HG03045 (cell line): Measurements from ENCODE around the gene SORCS2.
"Not testable (repeated sequence)": the region's sequence is repeated elsewhere in the genome, so short reads cannot be mapped to it uniquely, and the experiment has no call there.

Experiments used
- ATAC-seq: cut with Tn5 transposase; IDR thresholded peaks from one replicate; pipeline ENCODE4 v1.9.1; 2021; ENCODE audit warnings: mild to moderate bottlenecking, moderate library complexity; ENCODE audit not compliant: unreplicated experiment

SORCS2 gene

DNA sequence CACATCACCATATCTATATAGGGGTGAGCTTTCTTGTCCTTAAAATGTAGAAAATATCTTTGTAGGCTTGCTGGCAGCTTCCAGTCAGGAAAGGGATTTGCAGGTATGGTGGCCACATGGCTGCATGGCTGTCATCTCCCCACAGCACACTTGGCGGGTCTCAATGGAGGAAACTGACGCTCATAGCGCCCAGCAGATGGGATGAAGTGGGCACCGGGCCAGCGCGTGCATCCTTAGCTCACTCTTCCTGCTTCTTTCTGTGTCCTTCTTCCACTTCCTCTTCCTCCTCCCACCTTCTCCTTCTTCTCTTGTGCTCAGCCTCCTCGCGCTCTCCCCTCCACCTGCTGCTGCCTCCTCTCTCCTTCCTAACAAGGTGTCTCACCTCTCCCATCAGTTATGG lies 398.6 kb downstream of the SORCS2 start:
- ATAC-seq: no peak

- ATAC-seq: no peak
Observed at GRCh38 chr4:7591409-7592053, 399.2 kb downstream of the SORCS2 start.

DNA sequence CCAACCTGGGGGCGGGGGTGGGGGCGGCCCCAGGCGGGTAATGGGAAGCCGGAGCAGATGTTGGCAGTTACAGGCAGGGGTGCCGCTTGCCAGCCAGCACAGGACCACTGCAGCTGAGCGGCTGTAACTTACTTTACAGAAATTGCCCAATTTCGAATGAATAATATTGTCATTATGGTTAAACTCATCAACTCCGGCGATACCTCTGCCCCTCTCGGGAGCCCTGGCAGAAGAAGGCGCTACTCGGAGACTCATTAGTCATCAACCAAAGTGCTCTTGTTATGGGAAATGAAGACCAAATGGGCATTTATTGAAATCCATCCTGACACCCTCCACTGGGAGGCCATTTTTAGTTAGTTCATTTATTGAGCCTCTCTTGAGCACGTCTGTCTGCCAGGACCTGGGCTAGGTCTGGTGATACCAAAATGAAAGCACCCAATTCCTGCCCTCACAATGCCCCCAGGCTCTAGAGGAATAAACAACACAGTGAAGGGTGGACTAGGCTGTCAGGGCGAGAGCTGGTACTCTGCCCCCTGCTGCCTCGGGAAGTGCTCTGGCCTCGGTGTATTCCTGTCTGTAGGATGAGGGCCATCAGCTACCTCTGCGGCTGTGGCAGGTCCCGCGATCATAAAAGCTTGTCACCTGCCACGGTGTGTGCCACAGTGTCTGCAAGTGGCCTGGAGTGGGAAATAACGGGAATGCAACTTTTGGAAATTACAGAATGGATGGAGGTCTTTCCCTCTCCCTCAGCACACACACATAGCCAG lies 401.5 kb downstream of the SORCS2 start:
- ATAC-seq: no peak

DNA sequence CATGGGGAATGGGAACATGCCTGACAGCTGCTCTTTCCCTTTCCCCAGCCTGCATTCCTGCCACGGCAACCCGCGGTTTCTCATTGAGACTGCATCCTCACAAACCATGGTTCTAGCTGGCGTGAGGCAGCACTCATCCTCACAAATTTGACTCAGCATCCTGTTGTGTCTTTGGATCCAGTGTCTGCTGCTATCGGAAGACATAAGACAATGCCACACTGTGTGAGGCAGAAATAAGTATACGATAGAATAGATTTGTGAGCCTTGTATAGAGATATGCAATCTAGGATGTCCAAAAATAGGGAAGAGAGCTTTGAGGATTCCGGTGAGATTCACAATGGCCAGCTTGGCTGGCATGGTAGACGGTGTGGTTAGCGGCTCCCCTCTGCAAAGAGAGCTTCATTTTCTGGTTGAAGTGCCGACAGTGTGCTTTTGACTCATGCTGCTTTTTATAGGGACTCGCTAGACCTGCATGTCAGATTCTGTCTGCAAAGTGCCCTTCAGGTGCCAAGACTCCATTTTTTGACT lies 403.7 kb downstream of the SORCS2 start:
- ATAC-seq: no peak

DNA sequence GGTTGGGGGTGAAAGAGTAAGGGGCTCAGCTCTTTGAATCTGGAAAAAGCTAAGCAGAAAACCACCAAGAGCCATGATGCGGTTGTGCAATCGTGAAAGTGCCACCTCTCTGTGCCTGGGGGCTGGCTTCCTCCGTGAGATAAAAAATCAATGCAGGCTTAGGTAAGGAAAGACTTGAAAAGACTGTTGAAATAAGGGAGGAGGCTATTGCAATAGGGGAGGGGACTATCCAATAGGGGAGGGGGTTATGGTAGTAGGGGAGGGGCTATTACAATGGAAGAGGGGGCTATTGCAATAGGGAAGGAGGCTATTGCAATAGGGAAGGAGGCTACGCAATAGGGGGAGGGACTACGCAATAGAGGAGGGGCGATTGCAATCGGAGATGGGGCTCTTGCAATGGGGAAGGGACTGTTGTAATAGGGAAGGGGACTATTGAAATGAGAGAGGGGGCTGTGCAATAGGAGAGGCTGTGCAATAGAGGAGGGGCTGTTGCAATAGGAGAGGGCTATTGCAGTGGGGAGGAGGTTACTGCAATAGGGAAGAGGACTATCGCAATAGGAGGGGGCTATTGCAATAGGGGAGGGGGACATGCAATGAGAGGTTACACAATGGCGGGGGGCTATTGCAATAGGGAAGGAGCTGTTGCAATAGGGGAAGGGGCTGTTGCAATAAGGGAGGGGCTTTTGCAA lies 404.7 kb downstream of the SORCS2 start:
- ATAC-seq: no peak

DNA sequence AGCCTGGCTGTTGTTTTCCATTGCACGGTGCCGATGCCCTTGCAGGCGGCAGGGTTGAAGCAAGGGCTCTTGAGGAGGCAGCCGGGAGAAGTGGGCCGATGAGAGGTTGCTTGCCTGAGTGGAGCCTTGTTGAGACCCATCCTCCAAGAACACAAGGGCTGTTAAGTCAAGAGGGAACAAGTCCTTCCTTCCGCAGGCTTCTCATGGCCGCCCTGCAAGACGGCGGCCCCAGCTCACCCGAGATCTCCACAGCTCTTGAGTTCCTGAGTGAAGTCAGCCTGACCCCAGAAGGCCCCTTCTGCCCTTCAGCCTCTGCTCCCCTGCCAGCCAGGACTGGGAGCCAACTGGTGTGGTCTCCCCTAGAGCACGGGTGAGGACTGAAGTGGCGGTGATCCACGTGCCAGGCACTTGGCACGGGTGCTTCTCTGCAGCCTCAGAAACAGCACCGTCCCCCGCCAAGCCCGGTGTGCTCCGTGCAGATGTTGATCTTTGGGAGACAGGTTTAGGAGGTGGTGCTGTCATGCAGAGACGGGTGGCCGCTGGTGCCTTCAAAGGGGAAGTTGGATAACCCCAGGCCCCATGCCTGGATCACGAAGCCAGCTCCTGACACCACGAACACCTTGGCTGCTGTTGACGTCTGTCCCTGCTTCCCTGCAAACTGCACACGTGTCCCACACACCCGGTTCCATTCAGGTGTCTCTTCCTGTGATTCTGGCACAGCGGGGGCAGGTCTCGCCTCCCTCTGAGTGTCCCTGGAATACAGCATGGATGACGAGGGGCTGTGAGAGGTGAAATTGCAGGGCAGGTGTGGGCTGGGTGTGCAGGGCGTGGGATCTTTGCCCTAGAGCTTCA lies 406.8 kb downstream of the SORCS2 start:
- ATAC-seq: no peak

GRCh38 chr4:7600247-7600646 lies 407.9 kb downstream of the SORCS2 start:
- no peak for ATAC-seq

DNA sequence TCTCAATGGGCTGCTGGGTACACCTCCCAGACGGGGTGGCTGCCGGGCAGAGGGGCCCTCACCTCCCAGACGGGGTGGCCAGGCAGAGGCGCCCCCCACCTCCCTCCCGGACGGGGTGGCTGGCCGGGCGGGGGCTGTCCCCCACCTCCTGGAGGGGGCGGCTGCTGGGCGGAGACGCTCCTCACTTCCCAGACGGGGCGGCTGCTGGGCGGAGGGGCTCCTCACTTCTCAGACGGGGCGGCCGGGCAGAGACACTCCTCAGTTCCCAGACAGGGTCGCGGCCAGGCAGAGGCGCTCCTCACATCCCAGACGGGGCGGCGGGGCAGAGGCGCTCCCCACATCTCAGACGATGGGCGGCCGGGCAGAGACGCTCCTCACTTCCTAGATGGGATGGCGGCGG lies 409.8 kb downstream of the SORCS2 start:
- not testable (repeated sequence) for ATAC-seq

DNA sequence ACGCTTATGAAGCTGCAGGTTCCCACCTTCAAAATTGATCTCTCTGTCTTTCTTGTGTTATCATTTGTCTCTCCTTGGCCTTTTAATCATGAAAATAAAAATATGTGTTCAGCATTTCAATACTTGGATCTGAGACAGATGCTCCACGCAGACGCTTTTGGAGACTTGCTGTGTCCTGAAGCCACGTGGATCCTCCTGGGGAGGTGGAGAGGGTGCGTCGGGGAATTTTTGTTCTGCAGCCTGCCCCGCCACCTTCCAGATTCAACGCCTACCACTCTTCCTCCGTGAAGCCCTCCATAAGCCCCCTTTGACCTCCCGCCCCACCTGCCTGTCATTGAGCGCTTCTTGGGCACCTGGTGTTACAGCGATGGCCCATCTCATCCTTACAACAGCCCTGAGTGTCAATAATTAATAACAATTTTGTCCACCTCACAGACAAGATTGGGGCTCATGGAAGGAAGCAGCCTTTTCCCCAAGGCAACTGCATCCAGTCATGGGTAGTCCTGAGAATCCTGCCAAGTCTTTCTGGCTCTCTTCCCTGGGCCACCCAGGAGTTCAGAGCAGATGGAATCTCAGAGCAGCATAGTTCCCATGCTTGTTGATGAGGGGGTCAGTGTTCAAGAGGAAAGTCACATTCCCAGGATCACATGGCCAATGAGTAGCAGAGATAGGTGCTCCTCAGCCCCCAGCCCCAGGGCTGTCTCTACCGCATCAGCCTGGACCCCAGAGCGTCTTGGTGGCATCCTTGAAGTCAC lies 415.0 kb downstream of the SORCS2 start:
- no peak for ATAC-seq

GRCh38 chr4:7608046-7608445 lies 415.7 kb downstream of the SORCS2 start:
- ATAC-seq: no peak

DNA sequence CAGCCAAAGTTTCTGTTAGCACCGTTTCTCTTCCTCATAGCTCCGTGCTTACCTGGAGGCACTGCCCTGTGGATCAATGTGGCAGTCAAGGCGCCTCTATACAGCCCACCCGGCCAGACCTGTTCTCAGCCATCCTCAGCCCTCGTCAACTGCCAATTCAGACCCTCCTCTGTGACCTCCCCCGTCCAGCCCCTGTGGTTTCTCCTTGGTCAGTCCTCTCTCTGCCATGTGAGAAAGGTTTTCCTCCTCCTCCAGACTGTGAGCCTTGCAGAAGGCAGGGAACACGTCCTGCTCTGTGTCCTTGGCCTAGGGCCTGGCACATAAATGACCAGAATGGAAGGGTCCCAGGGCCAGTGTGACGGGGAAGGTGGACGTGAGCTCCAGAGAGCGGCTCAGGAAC lies 417.0 kb downstream of the SORCS2 start:
- ATAC-seq: no peak

- ATAC-seq: no peak
Observed at GRCh38 chr4:7610022-7610670, 417.8 kb downstream of the SORCS2 start.

DNA sequence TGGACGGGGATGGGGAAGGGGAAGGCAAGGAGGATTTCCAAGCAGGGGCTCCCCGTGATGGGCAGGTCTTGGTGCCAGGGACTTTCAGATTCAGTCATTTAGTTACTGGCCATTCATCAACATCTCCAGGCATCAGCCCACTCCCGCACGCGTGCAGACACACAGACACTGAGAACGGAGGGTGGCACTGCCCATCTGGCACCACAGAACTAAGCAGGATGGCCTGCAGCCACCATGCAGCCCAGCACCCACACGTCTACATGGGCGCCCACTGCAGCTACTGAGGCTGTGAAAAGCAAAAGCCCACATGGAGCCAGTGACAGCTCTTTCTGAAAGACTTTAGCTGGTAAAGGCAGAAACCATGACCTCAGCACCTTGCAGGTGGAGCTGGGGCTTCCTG lies 418.5 kb downstream of the SORCS2 start:
- no peak for ATAC-seq

DNA sequence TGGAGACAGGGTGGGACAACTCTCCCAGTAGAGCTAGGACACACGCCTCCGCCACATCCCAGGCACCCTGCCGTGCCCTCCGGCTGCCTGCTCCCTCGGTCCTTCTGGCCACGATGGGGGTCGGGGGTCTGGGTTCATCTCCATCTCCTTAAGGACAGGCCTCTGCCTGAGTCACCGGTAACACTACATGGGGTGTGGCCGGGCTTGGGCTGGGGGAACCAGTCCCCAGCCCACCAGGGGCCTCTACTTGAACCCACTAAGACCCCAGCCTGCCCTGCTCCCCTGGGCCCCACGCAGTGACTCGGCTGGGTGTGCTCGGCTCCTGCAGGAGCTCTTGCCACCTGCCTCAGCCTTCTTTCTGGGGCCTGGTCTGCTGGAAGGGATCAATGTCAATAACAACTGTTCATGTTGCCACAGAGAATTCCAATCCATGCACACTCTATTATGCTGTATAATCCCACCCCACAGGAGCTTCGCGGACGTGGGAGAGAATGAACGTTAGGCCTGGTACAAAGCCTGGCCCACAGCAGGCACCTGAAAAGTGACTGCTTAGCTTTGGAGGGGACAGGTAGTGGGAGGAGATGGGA lies 420.1 kb downstream of the SORCS2 start:
- no peak for ATAC-seq

GRCh38 chr4:7614350-7614949 lies 422.1 kb downstream of the SORCS2 start:
- ATAC-seq: no peak

GRCh38 chr4:7616193-7616592 lies 423.9 kb downstream of the SORCS2 start:
- no peak for ATAC-seq

GRCh38 chr4:7618361-7618760 lies 426.0 kb downstream of the SORCS2 start:
- ATAC-seq: no peak

GRCh38 chr4:7620086-7620813 lies 427.9 kb downstream of the SORCS2 start:
- ATAC-seq: no peak
